HEK293 (cell line): Measurements from ENCODE around the gene MDN1.

Experiments
- ZBTB20 ChIP-seq: fragments of 450-650 bp; formaldehyde crosslinking; IDR thresholded peaks from 2 replicates; pipeline ENCODE4 v1.5.1; 2016; ENCODE audit warnings: missing biosample characterization, missing genetic modification characterization
- ZBTB21 ChIP-seq: fragments of 450-650 bp; formaldehyde crosslinking; IDR thresholded peaks from 2 replicates; pipeline ENCODE4 v1.5.1; 2017; ENCODE audit warnings: missing biosample characterization, missing genetic modification characterization
- ZFP3 ChIP-seq: fragments of 450-650 bp; formaldehyde crosslinking; IDR thresholded peaks from 2 replicates; pipeline ENCODE4 v1.5.1; 2016; ENCODE audit warnings: low read depth, missing biosample characterization, missing genetic modification characterization
- ZNF292 ChIP-seq: fragments of 450-650 bp; formaldehyde crosslinking; IDR thresholded peaks from 2 replicates; pipeline ENCODE4 v1.5.1; 2016; ENCODE audit warnings: low read depth, missing biosample characterization, missing genetic modification characterization, borderline replicate concordance
- TF ChIP-seq, protein P1 (sequence below): fragments of 450-650 bp; formaldehyde crosslinking; IDR thresholded peaks from 2 replicates; pipeline ENCODE4 v1.5.1; 2016; ENCODE audit warnings: missing biosample characterization, missing genetic modification characterization

DNA sequence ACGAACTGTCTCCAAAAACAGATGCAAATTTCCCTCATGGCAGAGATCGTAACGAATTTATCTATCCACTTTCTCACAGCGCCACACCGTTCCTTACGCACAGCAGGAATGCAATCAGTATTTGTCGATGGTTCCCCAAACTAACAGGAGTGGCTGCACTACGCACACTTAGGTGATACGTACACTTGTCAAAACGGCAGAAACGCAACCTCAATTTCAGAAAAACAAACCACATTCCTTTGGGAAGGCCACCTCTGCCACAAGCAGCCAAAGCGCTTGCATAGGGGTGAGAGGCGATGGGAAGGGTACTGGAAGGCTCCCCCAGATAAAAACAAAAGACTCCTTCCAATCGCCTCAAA lies 638 bp downstream of the MDN1 start:
- no peak for TF ChIP-seq ZNF292 (tag by site-specific recombination)
- TF ChIP-seq, protein P1, sequence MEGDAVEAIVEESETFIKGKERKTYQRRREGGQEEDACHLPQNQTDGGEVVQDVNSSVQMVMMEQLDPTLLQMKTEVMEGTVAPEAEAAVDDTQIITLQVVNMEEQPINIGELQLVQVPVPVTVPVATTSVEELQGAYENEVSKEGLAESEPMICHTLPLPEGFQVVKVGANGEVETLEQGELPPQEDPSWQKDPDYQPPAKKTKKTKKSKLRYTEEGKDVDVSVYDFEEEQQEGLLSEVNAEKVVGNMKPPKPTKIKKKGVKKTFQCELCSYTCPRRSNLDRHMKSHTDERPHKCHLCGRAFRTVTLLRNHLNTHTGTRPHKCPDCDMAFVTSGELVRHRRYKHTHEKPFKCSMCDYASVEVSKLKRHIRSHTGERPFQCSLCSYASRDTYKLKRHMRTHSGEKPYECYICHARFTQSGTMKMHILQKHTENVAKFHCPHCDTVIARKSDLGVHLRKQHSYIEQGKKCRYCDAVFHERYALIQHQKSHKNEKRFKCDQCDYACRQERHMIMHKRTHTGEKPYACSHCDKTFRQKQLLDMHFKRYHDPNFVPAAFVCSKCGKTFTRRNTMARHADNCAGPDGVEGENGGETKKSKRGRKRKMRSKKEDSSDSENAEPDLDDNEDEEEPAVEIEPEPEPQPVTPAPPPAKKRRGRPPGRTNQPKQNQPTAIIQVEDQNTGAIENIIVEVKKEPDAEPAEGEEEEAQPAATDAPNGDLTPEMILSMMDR (tag by site-specific recombination), result no peak
- TF ChIP-seq ZBTB20 (tag by site-specific recombination), result no peak
- no peak for TF ChIP-seq ZFP3 (tag by site-specific recombination)
- TF ChIP-seq ZBTB21, result no peak
